Esophagus squamous epithelium (tissue), 5 donors: Measurements from ENCODE around the gene ASIC3. TPM values are rescaled to one million over a fixed set of nuclear protein-coding genes. Genes with fewer than 3 reads are reported as not detected.

Experiments used
- DNase-seq: peaks from one replicate; lab custom pipeline; 2025; lab: John Stamatoyannopoulos, UW
- H3K27ac ChIP-seq, 4 donors: fragments of 200-600 bp; sonication (generic); one replicate each; pipeline ENCODE4 v1.5.1; 2016 to 2019; ENCODE audit warnings: mild to moderate bottlenecking in 1 of 4
- H3K27me3 ChIP-seq, 4 donors: fragments of 200-600 bp; sonication (generic); 1 replicate in 3 of 4; 2 replicates in 1 of 4; pipeline versions ENCODE4 v1.5.1 to v1.6.0; 2017 to 2021; ENCODE audit warnings: antibody characterized with exemption in 1 of 4
- H3K36me3 ChIP-seq, 3 donors: fragments of 200-600 bp; sonication (generic); one replicate each; pipeline ENCODE4 v1.5.1; 2016 to 2019
- H3K4me1 ChIP-seq, 3 donors: fragments of 200-600 bp; sonication (generic); one replicate each; pipeline ENCODE4 v1.5.1; 2017 to 2019
- H3K4me3 ChIP-seq, 4 donors: fragments of 200-600 bp; sonication (generic); 1 replicate in 3 of 4; 2 replicates in 1 of 4; pipeline ENCODE4 v1.5.1; 2016 to 2019; ENCODE audit warnings: mild to moderate bottlenecking in 2 of 4, moderate library complexity in 1 of 4
- H3K9me3 ChIP-seq, 3 donors: fragments of 200-600 bp; sonication (generic); one replicate each; pipeline ENCODE4 v1.5.1; 2016 to 2019
- POLR2A ChIP-seq, 4 donors: fragments of 450-650 bp; IDR thresholded peaks; one replicate each; pipeline ENCODE4 v1.6.1; 2017; ENCODE audit warnings: antibody characterized with exemption in 4 of 4, mild to moderate bottlenecking in 4 of 4, moderate library complexity in 3 of 4
- WGBS, 2 donors: methylation state at CpG; one replicate each; pipeline ENCODE4 v1.1.5; 2018; 5-methylcytosine and 5-hydroxymethylcytosine counted together
- intact Hi-C: fragments of 100-400 bp; cut with DNase I; formaldehyde crosslinking; loops from one replicate; pipeline ENCODE4 v1.15.0; 2022
- total RNA-seq, 4 donors: library from RNA; depleted of rRNA; stranded (reverse); fragments of >200 nt; gene quantifications; one replicate each; pipeline ENCODE4 v1.1.0, GENCODE V29; 2016
- TF ChIP-seq, protein P1 (sequence below), 6 experiments: fragments of 450-650 bp in 4 of 6; fragments of 200-600 bp in 2 of 6; sonication (generic) in 2 of 6; IDR thresholded peaks; one replicate each; pipeline ENCODE4 v1.5.1; 2016 to 2019; ENCODE audit warnings: antibody characterized with exemption in 6 of 6, mild to moderate bottlenecking in 4 of 6, moderate library complexity in 4 of 6
- donor health status: DM: yes; HTN: yes; CAD: no.

ASIC3 gene
- total RNA-seq, 4 donors from 2014 or later = 0.40 to 0.95 TPM; not detected in 2

DNA sequence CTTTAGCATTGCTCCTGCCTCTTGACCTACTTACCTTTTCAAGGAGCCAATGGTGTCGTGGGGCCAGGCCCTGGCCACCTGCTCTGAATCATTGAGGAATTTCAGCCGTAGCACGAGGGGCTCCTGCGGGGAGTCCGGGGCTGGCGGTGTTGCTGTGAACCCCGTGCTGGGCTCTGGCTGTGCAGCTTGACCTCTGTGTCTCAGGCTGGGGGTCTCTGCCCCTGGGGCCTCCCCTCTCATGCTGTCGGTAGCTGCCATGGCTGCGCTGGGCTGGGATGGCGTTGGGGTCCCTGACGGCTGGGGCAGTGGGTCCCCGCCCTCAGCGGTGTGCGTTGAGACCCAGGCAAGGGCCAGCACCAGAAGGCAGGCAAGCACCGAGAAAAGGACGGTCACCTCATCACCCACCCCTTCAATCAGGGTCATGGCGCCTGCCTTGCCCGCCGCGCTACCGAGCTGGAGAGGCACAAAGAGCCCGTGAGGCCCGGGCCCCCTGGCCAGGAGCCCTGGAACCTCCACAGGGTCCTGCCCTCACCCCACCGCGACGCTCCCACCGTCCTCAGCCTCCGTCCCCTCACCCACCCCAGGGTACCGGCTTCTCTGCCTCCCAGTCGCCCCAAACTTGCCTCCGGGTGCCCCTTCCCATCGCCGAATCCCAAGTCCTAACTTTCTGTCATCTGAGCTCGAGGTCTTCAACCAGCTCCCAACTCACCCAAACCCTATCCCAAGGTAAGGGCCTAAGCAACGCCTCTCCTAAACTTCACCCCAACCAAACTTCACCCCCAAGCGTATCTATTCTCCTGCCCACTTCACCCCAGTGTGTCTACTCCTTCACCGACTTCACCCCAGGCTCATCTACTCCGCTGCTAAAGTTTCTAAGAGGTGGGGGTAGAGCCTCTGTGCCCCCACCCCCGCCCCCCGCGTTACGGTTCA is 34.1 kb downstream of the ASIC3 start:
- DNase-seq = no peak

DNA sequence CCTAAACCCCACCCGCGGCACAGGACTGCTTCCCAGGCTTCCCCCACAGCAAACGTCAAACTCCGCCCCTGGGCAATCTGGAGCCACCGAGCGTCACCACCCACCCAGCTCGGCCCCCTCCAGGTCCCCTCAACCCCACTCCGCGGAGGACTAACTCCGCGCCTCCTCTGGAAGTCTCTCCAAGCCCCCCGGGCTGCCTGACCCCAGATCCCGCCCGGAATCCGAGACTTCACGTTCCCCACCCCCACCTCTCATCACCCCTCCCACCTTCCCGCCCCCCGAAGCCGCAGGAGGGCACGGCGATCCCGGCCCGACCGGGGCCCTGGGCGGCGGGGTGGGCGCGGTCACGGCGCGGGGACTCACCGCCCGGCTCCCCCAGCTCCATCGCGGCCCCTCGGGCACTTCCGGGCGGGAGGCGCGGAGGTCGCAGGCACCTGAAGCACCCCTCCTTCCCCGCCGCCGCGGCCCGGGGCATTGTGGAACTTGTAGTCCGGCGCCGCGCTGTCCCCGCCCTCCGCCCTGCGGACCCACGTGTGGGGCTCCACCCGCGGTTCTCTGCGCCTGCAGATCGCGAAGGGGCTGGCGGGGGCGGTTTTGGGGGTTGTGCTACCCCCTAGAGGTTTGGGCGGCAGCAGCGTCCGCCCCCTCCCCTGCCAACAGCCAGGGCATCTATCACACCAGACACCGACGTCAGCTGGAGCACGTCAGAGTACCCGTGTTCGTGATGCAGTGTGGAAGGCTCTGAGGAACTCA is 34.9 kb downstream of the ASIC3 start, which contains the start of gene TMUB1:
Gene TMUB1 (minus strand): TSS at position 423 of the 753 bp plus-strand sequence. CDS start 930 bp downstream, outside the sequence.
- H3K4me1 ChIP-seq = peaks cover 47 to 77% (median 52%) of the 10 kb centered on the region in 3 donors
- peak in 2 of 4 donors; percentile 44 to 76 for TF ChIP-seq POLR2A (IDR thresholded peaks at IDR 0.05)
- TF ChIP-seq, protein P1, sequence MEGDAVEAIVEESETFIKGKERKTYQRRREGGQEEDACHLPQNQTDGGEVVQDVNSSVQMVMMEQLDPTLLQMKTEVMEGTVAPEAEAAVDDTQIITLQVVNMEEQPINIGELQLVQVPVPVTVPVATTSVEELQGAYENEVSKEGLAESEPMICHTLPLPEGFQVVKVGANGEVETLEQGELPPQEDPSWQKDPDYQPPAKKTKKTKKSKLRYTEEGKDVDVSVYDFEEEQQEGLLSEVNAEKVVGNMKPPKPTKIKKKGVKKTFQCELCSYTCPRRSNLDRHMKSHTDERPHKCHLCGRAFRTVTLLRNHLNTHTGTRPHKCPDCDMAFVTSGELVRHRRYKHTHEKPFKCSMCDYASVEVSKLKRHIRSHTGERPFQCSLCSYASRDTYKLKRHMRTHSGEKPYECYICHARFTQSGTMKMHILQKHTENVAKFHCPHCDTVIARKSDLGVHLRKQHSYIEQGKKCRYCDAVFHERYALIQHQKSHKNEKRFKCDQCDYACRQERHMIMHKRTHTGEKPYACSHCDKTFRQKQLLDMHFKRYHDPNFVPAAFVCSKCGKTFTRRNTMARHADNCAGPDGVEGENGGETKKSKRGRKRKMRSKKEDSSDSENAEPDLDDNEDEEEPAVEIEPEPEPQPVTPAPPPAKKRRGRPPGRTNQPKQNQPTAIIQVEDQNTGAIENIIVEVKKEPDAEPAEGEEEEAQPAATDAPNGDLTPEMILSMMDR (IDR thresholded peaks at IDR 0.05) = no peak
- H3K36me3 ChIP-seq = peaks cover 0 to 13% (median 0%) of the 10 kb centered on the region in 3 donors
- peak within 1 kb of the TSS; percentile 62 to 95 (median 82) for H3K4me3 ChIP-seq
- no peaks in the 10 kb centered on the region for H3K9me3 ChIP-seq
- intact Hi-C loops = no loop called here
- WGBS, 2 donors = 1% methylated on average over 15 of the region's 69 CpGs; no CpG with 5 or more reads in 1 of the 2 donors
- DNase-seq = peak; percentile 32
- H3K27ac ChIP-seq = peak within 1 kb of the TSS; percentile 91 to 97 (median 94)
- no peaks in the 10 kb centered on the region for H3K27me3 ChIP-seq

More for the DNA sequence above, 34.1 kb downstream of the ASIC3 start:
- Histone ChIP-seq H3K36me3 (peaks cover 0 to 22% (median 0%) of the 10 kb centered on the region in 3 donors), H3K4me3 (peak overlapping the region; percentile 62 to 95 (median 82)), H3K27ac (peak overlapping the region; percentile 91 to 97 (median 94)), H3K9me3 (no peaks in the 10 kb centered on the region), H3K4me1 (peaks cover 39 to 77% (median 46%) of the 10 kb centered on the region in 3 donors), H3K27me3 (no peaks in the 10 kb centered on the region)
- intact Hi-C loops = no loop called here
- 28 to 34% methylated on average over 20 to 24 of the region's 42 CpGs for WGBS, 2 donors
- TF ChIP-seq, protein P1 (IDR thresholded peaks at IDR 0.05) = no peak
- TF ChIP-seq POLR2A (IDR thresholded peaks at IDR 0.05) = no peak

DNA sequence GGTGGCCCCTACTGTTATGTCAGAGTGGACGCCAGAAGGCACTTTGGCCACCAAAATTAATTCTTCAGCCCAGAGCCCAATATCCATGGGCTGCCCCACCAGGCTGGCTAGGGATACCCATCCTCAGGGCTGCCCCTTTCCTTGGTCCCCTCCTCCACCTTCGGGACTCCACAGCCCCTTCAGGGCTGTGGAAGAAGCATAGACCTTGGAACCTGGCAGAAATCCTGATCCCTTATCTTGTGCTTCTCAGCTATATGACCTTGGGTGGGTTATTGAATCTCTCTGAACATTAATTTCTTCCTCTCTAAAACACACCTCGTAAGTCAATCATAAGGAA is 35.5 kb downstream of the ASIC3 start:
- TF ChIP-seq, protein P1 (IDR thresholded peaks at IDR 0.05) = no peak
- TF ChIP-seq POLR2A (IDR thresholded peaks at IDR 0.05) = no peak
- Histone ChIP-seq H3K4me1 (peaks cover 49 to 77% (median 54%) of the 10 kb centered on the region in 3 donors), H3K27me3 (no peaks in the 10 kb centered on the region), H3K36me3 (peaks cover 0 to 8% (median 0%) of the 10 kb centered on the region in 3 donors), H3K9me3 (no peaks in the 10 kb centered on the region), H3K4me3 (peak overlapping the region; percentile 62 to 95 (median 82)), H3K27ac (peak overlapping the region in 3 of 4 donors; percentile 91 to 97 (median 95))
- intact Hi-C loops = no loop called here
- WGBS, 2 donors = 26 to 51% methylated on average over 2 to 3 of the region's 3 CpGs
- DNase-seq = no peak

DNA sequence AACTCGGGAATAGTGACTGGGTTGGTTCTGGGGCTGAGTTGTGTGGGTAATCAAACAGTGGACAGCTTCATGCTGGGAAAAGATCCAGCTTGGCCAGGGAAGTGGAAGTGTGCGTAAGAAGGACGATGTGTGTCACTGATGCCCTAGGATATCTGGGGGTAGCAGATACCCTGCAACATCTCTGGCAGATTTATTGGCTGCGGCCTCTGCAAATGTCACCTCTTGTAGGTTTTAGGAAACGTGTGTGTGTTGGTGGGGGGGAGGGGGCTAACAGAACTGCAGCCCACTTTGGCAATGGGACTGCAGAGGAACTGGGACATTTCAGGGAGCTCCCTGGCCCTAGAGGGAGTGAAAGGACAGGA is 37.0 kb downstream of the ASIC3 start:
- Histone ChIP-seq H3K4me3 (peak overlapping the region in 3 of 4 donors; percentile 55 to 94 (median 74)), H3K4me1 (peaks cover 51 to 77% (median 55%) of the 10 kb centered on the region in 3 donors), H3K36me3 (no peaks in the 10 kb centered on the region), H3K9me3 (no peaks in the 10 kb centered on the region), H3K27me3 (no peaks in the 10 kb centered on the region), H3K27ac (peak overlapping the region in 3 of 4 donors; percentile 75 to 93 (median 88))
- TF ChIP-seq POLR2A (IDR thresholded peaks at IDR 0.05) = no peak
- TF ChIP-seq, protein P1 (IDR thresholded peaks at IDR 0.05) = no peak
- intact Hi-C loops = no loop called here
- 32 to 53% methylated on average over 5 of the region's 5 CpGs for whole genome bisulfite sequencing, 2 donors
- DNase-seq = no peak
